ENCODE data around the gene BMPR1A. TPM values are rescaled to one million over a fixed set of nuclear protein-coding genes. Genes with fewer than 3 reads are reported as not detected.

The BMPR1A gene
- total and polyA plus RNA-seq, 2 experiments from 2014 or later: 16.5 to 41.7 TPM

GRCh38 chr10:86941426-86941825 lies 185.0 kb downstream of the BMPR1A start:
- H3K79me2 ChIP-seq (ENCODE audit: insufficient read depth): no peaks in the 10 kb centered on the region
- in situ Hi-C loops (cut with MboI): no loop called here
- no peak for DNase-seq
- H3F3A ChIP-seq (ENCODE audit: insufficient read depth): peaks cover 23% of the 10 kb centered on the region; the same call in 1 of the 2 replicates
- H2AFZ ChIP-seq: no peak overlapping the region
- no peak overlapping the region for H3K9ac ChIP-seq
- no peaks in the 10 kb centered on the region for H4K20me1 ChIP-seq (ENCODE audit: insufficient read depth)
- no peak overlapping the region for H3K4me2 ChIP-seq (ENCODE audit: unreplicated experiment)
- no peak overlapping the region for H3K27ac ChIP-seq
- TF ChIP-seq EZH2 (IDR thresholded peaks at IDR 0.05; ENCODE audit: insufficient read depth, poor library complexity, severe bottlenecking) (no peak), EZH2phosphoT487 (IDR thresholded peaks at IDR 0.05; ENCODE audit: insufficient read depth, low read depth) (no peak)
- no peaks in the 10 kb centered on the region for H3K9me2 ChIP-seq (ENCODE audit: insufficient read depth)
- peaks cover 9% of the 10 kb centered on the region; the same call in 1 of the 2 replicates for H3K4me1 ChIP-seq (ENCODE audit: insufficient read depth)
- no peaks in the 10 kb centered on the region for H3K36me3 ChIP-seq (ENCODE audit: low read depth)
- no peak overlapping the region for H3K4me3 ChIP-seq
- no peaks in the 10 kb centered on the region for H3K27me3 ChIP-seq (replicated peaks; ENCODE audit: insufficient read depth)
- H3K9me3 ChIP-seq (ENCODE audit: low read depth): no peaks in the 10 kb centered on the region
- 57 to 59% methylated on average over 2 of the region's 2 CpGs for WGBS, 2 experiments (ENCODE audit: low coverage in 1 of 2, low lambda C conversion rate in 2 of 2, missing lambda C conversion rate in 2 of 2)

- no peak overlapping the region for H3K9ac ChIP-seq
- H3F3A ChIP-seq (ENCODE audit: insufficient read depth): peaks cover 17% of the 10 kb centered on the region; the same call in 1 of the 2 replicates
- H3K27me3 ChIP-seq (replicated peaks; ENCODE audit: insufficient read depth): no peaks in the 10 kb centered on the region
- no peaks in the 10 kb centered on the region for H3K36me3 ChIP-seq (ENCODE audit: low read depth)
- no peaks in the 10 kb centered on the region for H4K20me1 ChIP-seq (ENCODE audit: insufficient read depth)
- no peaks in the 10 kb centered on the region for H3K79me2 ChIP-seq (ENCODE audit: insufficient read depth)
- H3K27ac ChIP-seq: no peak overlapping the region
- TF ChIP-seq EZH2phosphoT487 (IDR thresholded peaks at IDR 0.05; ENCODE audit: insufficient read depth, low read depth) (no peak), EZH2 (IDR thresholded peaks at IDR 0.05; ENCODE audit: insufficient read depth, poor library complexity, severe bottlenecking) (no peak)
- no peak overlapping the region for H3K4me2 ChIP-seq (ENCODE audit: unreplicated experiment)
- no peak for DNase-seq
- no peak overlapping the region for H2AFZ ChIP-seq
- peaks cover 6% of the 10 kb centered on the region; the same call in 1 of the 2 replicates for H3K4me1 ChIP-seq (ENCODE audit: insufficient read depth)
- no peaks in the 10 kb centered on the region for H3K9me3 ChIP-seq (ENCODE audit: low read depth)
- 87 to 92% methylated on average over 11 to 14 of the region's 14 CpGs for WGBS, 2 experiments (ENCODE audit: low coverage in 1 of 2, low lambda C conversion rate in 2 of 2, missing lambda C conversion rate in 2 of 2)
- in situ Hi-C loops (cut with MboI): no loop called here
- H3K9me2 ChIP-seq (ENCODE audit: insufficient read depth): no peaks in the 10 kb centered on the region
- H3K4me3 ChIP-seq: no peak overlapping the region
Observed at GRCh38 chr10:86941991-86942421, 185.6 kb downstream of the BMPR1A start.

GRCh38 chr10:86942441-86943315 lies 186.3 kb downstream of the BMPR1A start:
- 0 out of 2 replicates have a peak, but pooled peaks cover 12% of the 10 kb centered on the region for H3F3A ChIP-seq (ENCODE audit: insufficient read depth)
- H3K36me3 ChIP-seq (ENCODE audit: low read depth): no peaks in the 10 kb centered on the region
- H3K9me2 ChIP-seq (ENCODE audit: insufficient read depth): no peaks in the 10 kb centered on the region
- no peak overlapping the region for H3K4me2 ChIP-seq (ENCODE audit: unreplicated experiment)
- H3K4me3 ChIP-seq: no peak overlapping the region
- H3K27me3 ChIP-seq (replicated peaks; ENCODE audit: insufficient read depth): no peaks in the 10 kb centered on the region
- WGBS, 2 experiments (ENCODE audit: low coverage in 1 of 2, low lambda C conversion rate in 2 of 2, missing lambda C conversion rate in 2 of 2): 84 to 88% methylated on average over 59 to 92 of the region's 94 CpGs
- TF ChIP-seq EZH2phosphoT487 (IDR thresholded peaks at IDR 0.05; ENCODE audit: insufficient read depth, low read depth) (no peak), EZH2 (IDR thresholded peaks at IDR 0.05; ENCODE audit: insufficient read depth, poor library complexity, severe bottlenecking) (no peak)
- peaks cover under 1% of the 10 kb centered on the region; the same call in 1 of the 2 replicates for H3K4me1 ChIP-seq (ENCODE audit: insufficient read depth)
- H3K79me2 ChIP-seq (ENCODE audit: insufficient read depth): no peaks in the 10 kb centered on the region
- in situ Hi-C loops (cut with MboI): no loop called here
- H3K27ac ChIP-seq: no peak overlapping the region
- no peak overlapping the region for H3K9ac ChIP-seq
- H4K20me1 ChIP-seq (ENCODE audit: insufficient read depth): no peaks in the 10 kb centered on the region
- DNase-seq: no peak
- H3K9me3 ChIP-seq (ENCODE audit: low read depth): no peaks in the 10 kb centered on the region
- H2AFZ ChIP-seq: no peak overlapping the region

GRCh38 chr10:86943316-86944030 lies 187.1 kb downstream of the BMPR1A start:
- 92 to 93% methylated on average over 30 of the region's 30 CpGs for WGBS, 2 experiments (ENCODE audit: low coverage in 1 of 2, low lambda C conversion rate in 2 of 2, missing lambda C conversion rate in 2 of 2)
- no peaks in the 10 kb centered on the region for H3K9me3 ChIP-seq (ENCODE audit: low read depth)
- no peak overlapping the region for H3K4me2 ChIP-seq (ENCODE audit: unreplicated experiment)
- H3K4me1 ChIP-seq (ENCODE audit: insufficient read depth): no peaks in the 10 kb centered on the region
- H3K79me2 ChIP-seq (ENCODE audit: insufficient read depth): no peaks in the 10 kb centered on the region
- TF ChIP-seq EZH2 (IDR thresholded peaks at IDR 0.05; ENCODE audit: insufficient read depth, poor library complexity, severe bottlenecking) (no peak), EZH2phosphoT487 (IDR thresholded peaks at IDR 0.05; ENCODE audit: insufficient read depth, low read depth) (no peak)
- H3K36me3 ChIP-seq (ENCODE audit: low read depth): no peaks in the 10 kb centered on the region
- no peaks in the 10 kb centered on the region for H3K9me2 ChIP-seq (ENCODE audit: insufficient read depth)
- no peaks in the 10 kb centered on the region for H3K27me3 ChIP-seq (replicated peaks; ENCODE audit: insufficient read depth)
- in situ Hi-C loops (cut with MboI): no loop called here
- no peak overlapping the region for H3K9ac ChIP-seq
- H3K4me3 ChIP-seq: no peak overlapping the region
- no peak overlapping the region for H3K27ac ChIP-seq
- DNase-seq: no peak
- 0 out of 2 replicates have a peak, but pooled peaks cover 6% of the 10 kb centered on the region for H3F3A ChIP-seq (ENCODE audit: insufficient read depth)
- H2AFZ ChIP-seq: no peak overlapping the region
- H4K20me1 ChIP-seq (ENCODE audit: insufficient read depth): no peaks in the 10 kb centered on the region

Measured in GM23248 (cell line).